ENCODE data around the gene TRPV6.

TRPV6 gene

GRCh38 chr7:142868986-142869415 is 16.5 kb downstream of the TRPV6 start:
- DNase-seq (ENCODE audit: low read depth, low spot score), result no peak

- DNase-seq (ENCODE audit: low read depth, low spot score), result no peak
Observed at GRCh38 chr7:142868188-142868985, 17.2 kb downstream of the TRPV6 start.

GRCh38 chr7:142867398-142868187 is 18.0 kb downstream of the TRPV6 start:
- no peak for DNase-seq (ENCODE audit: low read depth, low spot score)

DNA sequence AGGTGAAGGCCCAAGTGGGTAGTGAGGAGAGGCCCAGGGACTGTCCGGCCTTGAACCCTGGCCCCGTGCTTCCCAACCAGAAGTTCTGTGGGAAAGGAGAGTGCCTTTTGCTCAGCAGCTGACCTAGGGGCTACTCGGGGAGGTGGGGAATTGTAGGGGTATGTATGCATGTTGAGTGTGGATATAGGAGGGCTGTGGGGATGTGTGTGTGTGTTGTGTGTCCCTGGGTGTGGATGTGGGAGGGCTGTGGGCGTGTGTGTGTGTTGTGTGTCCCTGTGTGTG is 18.5 kb downstream of the TRPV6 start:
- DNase-seq (ENCODE audit: low read depth, low spot score), result no peak

DNA sequence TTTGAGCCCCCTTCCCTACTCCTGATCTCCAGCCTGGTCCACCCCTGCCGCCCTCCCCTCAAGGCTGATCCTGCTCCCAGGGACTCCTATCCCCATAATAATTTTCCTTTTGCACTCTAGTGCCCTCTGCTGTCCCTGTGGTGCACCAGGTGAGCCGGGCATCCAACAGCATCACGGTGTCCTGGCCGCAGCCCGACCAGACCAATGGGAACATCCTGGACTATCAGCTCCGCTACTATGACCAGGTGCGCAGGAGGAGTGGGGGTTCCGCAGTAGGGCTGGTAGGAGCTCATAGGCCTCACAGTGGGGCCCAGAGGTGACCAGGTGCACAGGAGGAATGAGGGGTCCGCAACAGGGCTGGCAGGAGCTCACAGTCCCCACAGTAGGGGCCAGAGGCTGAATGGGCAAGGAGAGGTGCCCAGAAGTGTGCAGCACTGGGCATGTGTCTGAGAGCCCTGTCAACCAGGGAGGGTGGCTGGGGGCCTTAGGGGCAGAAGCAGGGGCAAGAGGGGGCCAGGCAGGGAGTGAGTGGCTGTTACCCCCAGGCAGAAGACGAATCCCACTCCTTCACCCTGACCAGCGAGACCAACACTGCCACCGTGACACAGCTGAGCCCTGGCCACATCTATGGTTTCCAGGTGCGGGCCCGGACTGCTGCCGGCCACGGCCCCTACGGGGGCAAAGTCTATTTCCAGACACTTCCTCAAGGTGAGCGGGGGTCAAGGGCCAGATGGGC is 19.0 kb downstream of the TRPV6 start:
- DNase-seq (ENCODE audit: low read depth, low spot score), result no peak

GRCh38 chr7:142865766-142866165 is 19.8 kb downstream of the TRPV6 start:
- DNase-seq (ENCODE audit: low read depth, low spot score), result no peak

DNA sequence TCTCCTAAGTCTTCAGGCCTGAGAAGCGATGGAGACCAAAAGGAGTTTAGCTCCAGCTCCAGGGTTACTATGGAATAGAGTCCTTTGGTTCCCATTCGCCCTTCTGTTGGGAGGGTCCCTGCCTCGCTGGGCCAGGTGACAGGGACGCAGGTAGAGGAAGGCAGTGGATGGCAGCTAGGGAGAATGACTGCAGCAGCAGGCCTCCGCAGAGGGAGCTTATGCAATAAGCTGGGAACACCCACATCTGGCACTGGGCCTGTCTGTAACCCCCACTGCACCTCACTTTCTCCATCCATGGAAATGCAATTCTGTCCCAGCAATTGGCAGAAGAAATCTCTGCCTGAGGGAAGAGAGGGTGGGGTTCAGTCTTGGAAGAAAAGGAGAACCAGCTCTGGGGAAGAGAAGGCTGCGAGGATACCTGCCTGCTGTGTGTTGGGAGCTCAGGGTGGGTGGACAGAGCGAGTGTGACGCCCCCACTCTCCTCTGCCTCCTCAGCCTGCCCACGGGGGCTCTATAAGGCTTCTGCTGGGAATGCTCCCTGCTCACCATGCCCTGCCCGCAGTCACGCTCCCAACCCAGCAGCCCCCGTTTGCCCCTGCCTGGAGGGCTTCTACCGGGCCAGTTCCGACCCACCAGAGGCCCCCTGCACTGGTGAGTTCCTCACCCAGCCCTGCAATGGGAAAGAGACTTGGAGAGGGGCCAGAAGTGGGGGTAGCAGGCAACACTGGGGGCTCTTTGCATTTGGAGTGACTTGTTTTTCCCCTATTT is 20.4 kb downstream of the TRPV6 start:
- no peak for DNase-seq (ENCODE audit: low read depth, low spot score)

- no peak for DNase-seq (ENCODE audit: low read depth, low spot score)
Observed at GRCh38 chr7:142863891-142864685, 21.5 kb downstream of the TRPV6 start.

- DNase-seq (ENCODE audit: low read depth, low spot score), result no peak
Observed at GRCh38 chr7:142862786-142863400, 22.7 kb downstream of the TRPV6 start.

DNA sequence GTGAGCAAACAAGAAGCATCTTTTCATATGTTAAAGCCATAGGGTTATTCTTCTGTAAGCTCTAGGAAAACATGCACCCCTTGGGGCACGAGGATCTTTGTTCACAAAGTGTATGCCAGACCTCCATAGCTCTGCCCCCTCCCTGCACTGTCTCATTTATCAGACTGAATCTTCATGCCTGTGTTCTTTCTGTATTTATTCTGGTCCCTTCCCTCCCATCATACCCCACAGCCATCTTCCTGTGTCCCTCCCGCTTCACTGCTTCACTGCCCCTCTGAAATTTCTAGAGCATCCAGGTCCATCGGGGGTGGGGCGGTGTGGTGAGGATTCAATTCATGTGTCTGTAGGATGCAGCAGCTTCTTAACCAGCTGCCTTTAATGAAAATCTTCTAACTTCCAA is 23.2 kb downstream of the TRPV6 start:
- DNase-seq (ENCODE audit: low read depth, low spot score), result no peak

DNA sequence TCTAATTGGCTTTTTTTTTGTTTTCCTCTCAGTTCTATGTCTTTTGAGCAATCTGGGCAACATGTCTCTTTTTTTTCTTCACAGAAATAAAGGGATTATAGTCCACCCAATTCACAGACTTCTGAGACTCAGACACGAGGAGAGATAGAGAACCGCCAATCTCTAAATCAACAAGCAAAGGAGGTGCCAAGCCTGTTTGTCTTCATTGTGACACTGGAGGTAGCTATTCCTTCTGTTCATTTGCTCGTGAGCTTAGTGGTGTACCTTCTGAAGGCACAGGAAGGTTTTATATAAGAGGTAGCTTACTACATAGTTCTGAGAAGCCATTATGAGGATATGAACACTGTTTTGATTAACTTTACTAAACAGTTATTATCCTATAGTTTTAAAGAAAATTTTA is 24.6 kb downstream of the TRPV6 start:
- no peak for DNase-seq (ENCODE audit: low read depth, low spot score)

- DNase-seq (ENCODE audit: low read depth, low spot score), result no peak
Observed at GRCh38 chr7:142859829-142860228, 25.7 kb downstream of the TRPV6 start.

GRCh38 chr7:142859411-142859810 is 26.1 kb downstream of the TRPV6 start:
- DNase-seq (ENCODE audit: low read depth, low spot score), result no peak

- DNase-seq (ENCODE audit: low read depth, low spot score), result no peak
Observed at GRCh38 chr7:142857625-142858024, 27.9 kb downstream of the TRPV6 start.

DNA sequence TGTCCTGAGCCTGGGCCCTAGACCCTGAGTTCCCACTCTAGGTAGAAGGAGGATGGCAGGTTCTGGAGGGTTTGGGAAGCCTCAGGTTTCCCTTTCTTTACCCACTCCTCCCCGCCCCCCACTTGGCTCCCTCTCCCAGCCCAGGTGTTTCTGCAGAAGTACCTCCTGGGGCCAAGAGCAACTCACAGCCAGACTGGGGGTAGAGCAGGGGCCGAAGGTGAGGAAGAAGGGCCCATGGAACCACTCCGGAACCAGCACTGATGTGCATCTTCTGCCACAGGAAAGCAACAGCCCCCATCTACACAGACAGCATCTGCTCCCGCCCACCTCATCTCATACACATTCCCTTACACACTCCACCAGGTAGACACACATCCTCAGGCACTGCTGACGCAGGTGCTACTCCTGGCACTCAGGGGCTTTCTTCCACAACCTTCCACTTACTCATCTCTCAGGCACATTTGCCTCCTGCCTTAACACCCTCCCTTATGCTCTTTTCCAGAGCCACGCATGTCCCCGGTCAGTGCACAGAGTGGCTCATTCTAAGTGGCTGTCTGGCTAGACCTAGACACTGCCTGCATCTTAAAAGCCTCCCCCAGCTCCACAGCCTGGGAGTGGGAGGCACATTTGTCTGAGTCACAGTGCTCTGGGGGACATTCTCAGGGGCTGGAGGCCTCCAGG is 28.8 kb downstream of the TRPV6 start:
- DNase-seq (ENCODE audit: low read depth, low spot score), result no peak

DNA sequence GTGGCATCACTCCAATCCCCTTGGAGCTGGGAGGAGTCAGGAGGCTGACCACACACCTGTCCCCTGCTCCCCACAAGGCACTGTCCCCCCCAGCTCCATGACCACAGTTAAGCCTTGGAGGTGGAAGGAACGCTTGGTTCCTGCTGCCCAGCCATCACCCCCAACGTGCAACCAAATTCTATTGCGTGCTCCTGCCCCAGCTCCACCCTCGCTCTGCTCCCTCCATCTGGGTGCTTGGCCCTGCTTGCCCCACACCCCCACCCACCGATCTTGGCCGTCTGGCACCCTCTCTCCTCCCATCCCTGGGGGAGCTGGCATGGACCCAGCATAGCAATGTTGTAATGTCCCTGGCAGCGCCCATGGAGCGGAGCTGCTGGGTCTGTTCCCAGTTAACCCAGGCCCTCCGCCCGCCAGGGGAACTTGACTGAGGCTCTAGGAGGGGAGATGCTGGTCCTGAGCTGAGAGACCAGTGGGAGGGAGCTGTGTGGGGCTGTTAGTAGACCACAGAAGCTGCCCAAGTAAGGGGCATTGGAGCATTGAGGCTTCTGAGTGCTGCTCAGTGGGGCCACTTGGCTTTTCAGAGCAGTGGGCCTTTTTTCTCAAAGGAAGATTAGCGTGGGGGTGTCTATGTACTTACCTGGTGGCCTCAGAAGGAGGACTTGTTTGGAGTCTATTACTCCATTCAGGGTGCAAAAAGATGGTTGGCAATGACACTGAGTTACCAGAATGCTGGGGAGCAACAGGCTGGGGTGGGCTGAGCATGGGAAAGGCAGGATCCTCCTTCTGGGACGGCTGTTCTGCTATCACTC is 29.6 kb downstream of the TRPV6 start:
- no peak for DNase-seq (ENCODE audit: low read depth, low spot score)

DNA sequence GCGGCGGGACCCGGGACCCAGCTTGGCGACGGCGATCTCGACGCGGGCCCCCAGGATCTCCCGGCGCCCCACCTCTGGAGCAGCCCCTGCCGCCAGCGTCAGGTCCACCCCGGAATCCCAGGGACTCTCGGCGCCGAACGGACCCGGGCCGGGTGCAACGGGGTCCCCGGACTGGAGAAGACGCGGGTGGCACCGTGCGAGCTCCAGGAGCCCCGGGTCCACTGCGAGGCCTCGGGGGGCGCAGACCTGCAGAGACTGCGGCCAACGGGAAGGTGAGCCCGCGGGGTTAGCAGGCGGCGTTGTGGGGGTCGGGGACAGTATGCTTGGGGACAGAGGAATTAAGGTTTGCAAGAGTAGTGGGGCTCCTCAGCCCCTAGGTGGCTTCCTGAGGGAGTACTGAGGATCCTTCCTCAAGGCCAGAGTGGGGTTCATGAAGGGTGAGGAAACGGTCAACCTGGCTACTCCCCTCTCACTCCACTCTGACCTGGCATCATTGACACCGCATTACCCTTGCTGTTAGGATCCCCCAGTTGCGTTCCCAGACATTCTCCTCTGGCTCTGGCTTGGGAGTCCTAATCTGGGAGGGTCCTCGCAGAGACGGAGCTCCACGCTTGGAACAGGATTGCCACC is 30.3 kb downstream of the TRPV6 start:
- DNase-seq (ENCODE audit: low read depth, low spot score), result no peak

DNA sequence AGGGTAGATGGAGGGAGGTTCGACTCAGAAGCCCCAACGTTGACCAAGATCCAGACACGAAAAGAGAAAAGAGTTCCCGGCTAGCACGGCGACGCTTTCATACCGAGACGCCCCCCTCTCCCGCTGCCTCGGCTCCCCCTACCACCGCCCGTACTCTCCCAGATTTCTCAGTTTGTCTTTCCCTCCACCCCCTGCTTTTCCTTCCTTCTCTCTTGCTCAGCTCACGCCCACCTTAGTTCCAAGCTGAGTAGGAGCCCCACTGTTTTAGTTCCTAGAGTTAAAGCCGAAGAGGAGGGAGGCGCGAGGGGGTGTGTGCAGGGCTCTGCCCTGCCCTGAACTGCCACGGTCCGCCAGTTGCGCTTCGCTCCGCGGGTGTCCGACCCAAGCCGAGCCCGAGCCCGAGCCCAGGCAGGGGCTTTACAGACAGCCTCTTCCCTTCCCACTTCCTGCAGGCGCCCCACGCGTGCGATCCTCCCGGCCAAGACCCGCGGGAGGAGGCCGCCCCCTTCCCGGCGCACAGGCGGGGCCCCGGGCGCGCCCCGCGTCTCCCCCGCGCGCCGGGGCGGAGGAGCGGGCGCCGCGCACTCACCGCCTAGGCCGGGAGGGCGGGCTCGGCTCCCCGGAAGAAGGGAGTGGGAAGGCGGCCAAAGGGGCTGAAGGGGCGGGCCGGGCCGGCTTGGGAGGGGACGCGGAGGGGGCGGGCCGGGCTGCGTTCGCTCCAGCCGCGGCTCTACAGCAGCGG is 31.0 kb downstream of the TRPV6 start, which contains the start of gene EPHB6:
EPHB6 (plus strand) TSS at position 705 of the 742 bp plus-strand sequence. CDS start 8,152 bp downstream, outside the sequence.
- DNase-seq (ENCODE audit: low read depth, low spot score), result peak; percentile 21

Measured in activated CD4-positive, CD25-positive, alpha-beta regulatory T cell treated with anti-CD3 and anti-CD28 coated beads, Interleukin-2, amount 50 U/mL, for 16 hours (primary cell).